Thyroid gland (tissue), 4 donors: Measurements from ENCODE around the gene PYROXD2. TPM values are rescaled to one million over a fixed set of nuclear protein-coding genes. Genes with fewer than 3 reads are reported as not detected.

Experiments used
- DNase-seq, 2 donors: peaks; one replicate each; pipeline ENCODE4 v3.0.0-alpha.2; 2019
- H3K27ac ChIP-seq, 3 donors: fragments of 200-600 bp; sonication (generic); 1 replicate in 2 of 3; 2 replicates in 1 of 3; pipeline ENCODE4 v1.5.1; 2016 to 2019; ENCODE audit warnings: mild to moderate bottlenecking in 1 of 3, moderate library complexity in 1 of 3
- H3K27me3 ChIP-seq: fragments of 200-600 bp; sonication (generic); one replicate; pipeline ENCODE4 v1.5.1; 2019
- H3K36me3 ChIP-seq, 2 donors: fragments of 200-600 bp; sonication (generic); one replicate each; pipeline ENCODE4 v1.5.1; 2016 to 2019
- H3K4me1 ChIP-seq, 2 donors: fragments of 200-600 bp; sonication (generic); one replicate each; pipeline ENCODE4 v1.5.1; 2017 to 2019
- H3K4me3 ChIP-seq, 3 donors: fragments of 200-600 bp; sonication (generic); replicated peaks in 1 of 3; 1 replicate in 2 of 3; 2 replicates in 1 of 3; pipeline ENCODE4 v1.5.1; 2016; ENCODE audit warnings: mild to moderate bottlenecking in 1 of 3
- H3K9me3 ChIP-seq: fragments of 200-600 bp; sonication (generic); one replicate; pipeline ENCODE4 v1.5.1; 2017
- POLR2A ChIP-seq, 2 donors: fragments of 450-650 bp; IDR thresholded peaks; one replicate each; pipeline ENCODE4 v1.6.1; 2017; ENCODE audit warnings: antibody characterized with exemption in 2 of 2, mild to moderate bottlenecking in 2 of 2, moderate library complexity in 1 of 2
- WGBS, 2 donors: methylation state at CpG; one replicate each; pipeline ENCODE4 v1.1.5; 2017; 5-methylcytosine and 5-hydroxymethylcytosine counted together
- intact Hi-C: fragments of 100-400 bp; cut with DNase I; formaldehyde crosslinking; loops from one replicate; pipeline ENCODE4 v1.15.1; 2023
- total RNA-seq, 4 donors: library from RNA; depleted of rRNA; stranded (reverse); fragments of >200 nt; gene quantifications; one replicate each; pipeline ENCODE4 v1.2.3, GENCODE V29; 2016
- TF ChIP-seq, protein P1 (sequence below), 6 experiments: fragments of 200-600 bp in 3 of 6; fragments of 450-650 bp in 3 of 6; sonication (generic) in 3 of 6; IDR thresholded peaks; one replicate each; pipeline ENCODE4 v1.5.1; 2016 to 2019; ENCODE audit warnings: antibody characterized with exemption in 6 of 6, mild to moderate bottlenecking in 2 of 6, inconsistent platforms in 1 of 6, moderate library complexity in 1 of 6

Gene PYROXD2
- total RNA-seq, 4 donors from 2014 or later, result 9.9 to 20.1 (median 12.4) TPM

- H3K27ac ChIP-seq, result no peak overlapping the region
- H3K27me3 ChIP-seq, result no peaks in the 10 kb centered on the region
- no peak for TF ChIP-seq POLR2A (IDR thresholded peaks at IDR 0.05)
- TF ChIP-seq, protein P1, sequence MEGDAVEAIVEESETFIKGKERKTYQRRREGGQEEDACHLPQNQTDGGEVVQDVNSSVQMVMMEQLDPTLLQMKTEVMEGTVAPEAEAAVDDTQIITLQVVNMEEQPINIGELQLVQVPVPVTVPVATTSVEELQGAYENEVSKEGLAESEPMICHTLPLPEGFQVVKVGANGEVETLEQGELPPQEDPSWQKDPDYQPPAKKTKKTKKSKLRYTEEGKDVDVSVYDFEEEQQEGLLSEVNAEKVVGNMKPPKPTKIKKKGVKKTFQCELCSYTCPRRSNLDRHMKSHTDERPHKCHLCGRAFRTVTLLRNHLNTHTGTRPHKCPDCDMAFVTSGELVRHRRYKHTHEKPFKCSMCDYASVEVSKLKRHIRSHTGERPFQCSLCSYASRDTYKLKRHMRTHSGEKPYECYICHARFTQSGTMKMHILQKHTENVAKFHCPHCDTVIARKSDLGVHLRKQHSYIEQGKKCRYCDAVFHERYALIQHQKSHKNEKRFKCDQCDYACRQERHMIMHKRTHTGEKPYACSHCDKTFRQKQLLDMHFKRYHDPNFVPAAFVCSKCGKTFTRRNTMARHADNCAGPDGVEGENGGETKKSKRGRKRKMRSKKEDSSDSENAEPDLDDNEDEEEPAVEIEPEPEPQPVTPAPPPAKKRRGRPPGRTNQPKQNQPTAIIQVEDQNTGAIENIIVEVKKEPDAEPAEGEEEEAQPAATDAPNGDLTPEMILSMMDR (IDR thresholded peaks at IDR 0.05), result no peak
- 94 to 95% methylated on average over 12 of the region's 12 CpGs for WGBS, 2 donors
- no peak overlapping the region for H3K4me3 ChIP-seq
- no peak for DNase-seq
- no peaks in the 10 kb centered on the region for H3K9me3 ChIP-seq
- intact Hi-C loops, result no loop called here
- no peaks in the 10 kb centered on the region for H3K36me3 ChIP-seq
- peaks cover 0 to 3% of the 10 kb centered on the region in 2 donors for H3K4me1 ChIP-seq
Measured at GRCh38 chr10:98405422-98405821, 9.6 kb downstream of the PYROXD2 start.

- Histone ChIP-seq H3K9me3 (no peaks in the 10 kb centered on the region), H3K27me3 (no peaks in the 10 kb centered on the region), H3K27ac (no peak overlapping the region), H3K4me3 (no peak overlapping the region), H3K36me3 (peaks cover 0 to 3% of the 10 kb centered on the region in 2 donors), H3K4me1 (no peaks in the 10 kb centered on the region)
- no peak for TF ChIP-seq POLR2A (IDR thresholded peaks at IDR 0.05)
- TF ChIP-seq, protein P1 (IDR thresholded peaks at IDR 0.05), result no peak
- 68 to 80% methylated on average over 8 of the region's 8 CpGs for WGBS, 2 donors
- intact Hi-C loops, result no loop called here
- no peak for DNase-seq
Measured at GRCh38 chr10:98404571-98405359, 10.2 kb downstream of the PYROXD2 start.

GRCh38 chr10:98403812-98404504 lies 11.0 kb downstream of the PYROXD2 start:
- TF ChIP-seq, protein P1 (IDR thresholded peaks at IDR 0.05), result no peak
- no peak for TF ChIP-seq POLR2A (IDR thresholded peaks at IDR 0.05)
- intact Hi-C loops, result no loop called here
- 76 to 81% methylated on average over 7 of the region's 7 CpGs for WGBS, 2 donors
- Histone ChIP-seq H3K4me3 (no peak overlapping the region), H3K4me1 (no peaks in the 10 kb centered on the region), H3K27me3 (no peaks in the 10 kb centered on the region), H3K27ac (no peak overlapping the region), H3K9me3 (no peaks in the 10 kb centered on the region), H3K36me3 (peaks cover 0 to 4% of the 10 kb centered on the region in 2 donors)
- no peak for DNase-seq

GRCh38 chr10:98402931-98403718 lies 11.9 kb downstream of the PYROXD2 start:
- H3K36me3 ChIP-seq, result peaks cover 0 to 4% of the 10 kb centered on the region in 2 donors
- H3K4me3 ChIP-seq, result no peak overlapping the region
- TF ChIP-seq, protein P1 (IDR thresholded peaks at IDR 0.05), result no peak
- no peak for TF ChIP-seq POLR2A (IDR thresholded peaks at IDR 0.05)
- H3K27ac ChIP-seq, result no peak overlapping the region
- 95 to 97% methylated on average over 23 of the region's 23 CpGs for WGBS, 2 donors
- intact Hi-C loops, result no loop called here
- no peak for DNase-seq
- no peaks in the 10 kb centered on the region for H3K27me3 ChIP-seq
- H3K9me3 ChIP-seq, result no peaks in the 10 kb centered on the region
- H3K4me1 ChIP-seq, result no peaks in the 10 kb centered on the region
